ENCODE results near the gene RPUSD3. TPM values are rescaled to one million over a fixed set of nuclear protein-coding genes. Genes with fewer than 3 reads are reported as not detected.

The RPUSD3 gene
- total and polyA plus RNA-seq, 4 donors, result 14.4 to 22.7 (median 18.8) TPM

DNA sequence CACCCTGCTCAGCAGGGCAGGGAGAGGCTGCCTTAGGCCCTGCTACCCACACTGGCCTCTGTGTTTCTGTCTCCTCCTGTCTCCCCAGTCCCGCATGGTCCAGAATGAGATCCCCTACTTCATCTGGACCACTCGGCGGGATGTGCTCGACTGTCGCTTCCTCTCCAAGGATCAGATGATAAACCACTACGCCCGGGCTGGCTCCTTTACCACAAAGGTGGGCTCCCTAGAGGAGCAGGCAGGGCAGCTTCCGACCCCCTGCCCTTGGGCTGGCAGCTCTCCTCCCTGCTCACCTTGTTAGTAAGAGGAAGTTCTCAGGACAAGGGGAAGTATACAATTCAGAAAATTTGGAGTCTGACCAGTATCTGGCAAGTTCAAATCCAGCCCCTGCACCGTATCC lies 27.8 kb downstream of the RPUSD3 start:
- TF ChIP-seq RXRA (IDR thresholded peaks at IDR 0.05) (no peak), FOXA1 (IDR thresholded peaks at IDR 0.05) (no peak)
- Histone ChIP-seq H3K27ac (ENCODE audit: low read depth in 1 of 2, low read length in 2 of 2) (no peak overlapping the region), H3K4me3 (ENCODE audit: low read depth in 1 of 3, low read length in 3 of 3) (no peak overlapping the region), H3K9ac (ENCODE audit: low read depth in 1 of 2, low read length in 2 of 2) (no peak overlapping the region), H3K4me1 (ENCODE audit: control insufficient read depth in 4 of 4, insufficient read depth in 4 of 4, low read length in 3 of 4) (no peaks in the 10 kb centered on the region), H3K36me3 (ENCODE audit: control insufficient read depth in 4 of 4, insufficient read depth in 3 of 4, low read depth in 1 of 4, low read length in 3 of 4) (peaks cover 0 to 2% (median 0%) of the 10 kb centered on the region in 4 donors), H3K27me3 (ENCODE audit: control insufficient read depth in 4 of 4, insufficient read depth in 4 of 4, low read length in 3 of 4) (no peaks in the 10 kb centered on the region), H3K9me3 (ENCODE audit: control insufficient read depth in 4 of 4, low read length in 3 of 4) (no peaks in the 10 kb centered on the region)
- 94% methylated on average over 9 of the region's 9 CpGs for WGBS
- DNase-seq (ENCODE audit: low spot score), result no peak

DNA sequence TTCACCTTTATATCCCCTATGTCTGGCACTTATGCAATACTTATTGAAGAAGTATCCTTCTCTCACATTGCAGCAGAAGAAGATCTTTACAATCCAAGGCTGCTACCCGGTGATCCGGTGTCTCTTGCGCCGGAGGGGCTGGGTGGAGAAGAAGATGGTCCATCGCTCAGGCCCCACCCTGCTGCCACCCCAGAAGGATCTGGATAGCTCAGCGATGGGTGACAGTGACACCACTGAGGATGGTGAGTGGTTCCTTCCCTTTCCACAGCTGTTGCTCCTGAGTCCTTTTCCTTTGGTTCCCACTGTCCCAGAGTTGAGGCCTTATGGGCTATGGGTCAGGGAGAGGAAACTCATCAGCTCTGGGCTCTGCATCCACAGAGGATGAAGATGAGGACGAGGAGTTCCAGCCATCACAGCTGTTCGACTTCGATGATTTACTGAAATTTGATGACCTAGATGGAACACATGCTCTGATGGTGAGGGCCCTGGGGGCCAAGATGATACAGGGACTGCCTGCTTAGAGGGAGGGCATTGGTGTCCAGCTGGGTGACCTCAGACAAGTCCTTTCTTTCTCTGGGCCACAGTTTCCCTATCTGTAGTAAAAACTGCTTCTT lies 30.8 kb downstream of the RPUSD3 start:
- no peaks in the 10 kb centered on the region for H3K27me3 ChIP-seq (ENCODE audit: control insufficient read depth in 4 of 4, insufficient read depth in 4 of 4, low read length in 3 of 4)
- H3K36me3 ChIP-seq (ENCODE audit: control insufficient read depth in 4 of 4, insufficient read depth in 3 of 4, low read depth in 1 of 4, low read length in 3 of 4), result peaks cover 0 to 2% (median 0%) of the 10 kb centered on the region in 4 donors
- no peak overlapping the region for H3K4me3 ChIP-seq (ENCODE audit: low read depth in 1 of 3, low read length in 3 of 3)
- DNase-seq (ENCODE audit: low spot score), result no peak
- H3K9me3 ChIP-seq (ENCODE audit: control insufficient read depth in 4 of 4, low read length in 3 of 4), result no peaks in the 10 kb centered on the region
- TF ChIP-seq, protein P1, sequence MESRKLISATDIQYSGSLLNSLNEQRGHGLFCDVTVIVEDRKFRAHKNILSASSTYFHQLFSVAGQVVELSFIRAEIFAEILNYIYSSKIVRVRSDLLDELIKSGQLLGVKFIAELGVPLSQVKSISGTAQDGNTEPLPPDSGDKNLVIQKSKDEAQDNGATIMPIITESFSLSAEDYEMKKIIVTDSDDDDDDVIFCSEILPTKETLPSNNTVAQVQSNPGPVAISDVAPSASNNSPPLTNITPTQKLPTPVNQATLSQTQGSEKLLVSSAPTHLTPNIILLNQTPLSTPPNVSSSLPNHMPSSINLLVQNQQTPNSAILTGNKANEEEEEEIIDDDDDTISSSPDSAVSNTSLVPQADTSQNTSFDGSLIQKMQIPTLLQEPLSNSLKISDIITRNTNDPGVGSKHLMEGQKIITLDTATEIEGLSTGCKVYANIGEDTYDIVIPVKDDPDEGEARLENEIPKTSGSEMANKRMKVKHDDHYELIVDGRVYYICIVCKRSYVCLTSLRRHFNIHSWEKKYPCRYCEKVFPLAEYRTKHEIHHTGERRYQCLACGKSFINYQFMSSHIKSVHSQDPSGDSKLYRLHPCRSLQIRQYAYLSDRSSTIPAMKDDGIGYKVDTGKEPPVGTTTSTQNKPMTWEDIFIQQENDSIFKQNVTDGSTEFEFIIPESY (IDR thresholded peaks at IDR 0.05), result no peak
- TF ChIP-seq FOXA2 (IDR thresholded peaks at IDR 0.05) (no peak), FOXA1 (IDR thresholded peaks at IDR 0.05) (no peak), RXRA (IDR thresholded peaks at IDR 0.05) (no peak), GABPA (IDR thresholded peaks at IDR 0.05 in 1 of 2, conservative IDR thresholded peaks at IDR 0.05 in 1 of 2) (no peak), RAD21 (IDR thresholded peaks at IDR 0.05) (no peak), SP1 (IDR thresholded peaks at IDR 0.05) (no peak), EGR1 (IDR thresholded peaks at IDR 0.05; ENCODE audit: low read depth in 2 of 2) (no peak), HNF4A (conservative IDR thresholded peaks at IDR 0.05) (no peak)
- TF ChIP-seq, protein P2, sequence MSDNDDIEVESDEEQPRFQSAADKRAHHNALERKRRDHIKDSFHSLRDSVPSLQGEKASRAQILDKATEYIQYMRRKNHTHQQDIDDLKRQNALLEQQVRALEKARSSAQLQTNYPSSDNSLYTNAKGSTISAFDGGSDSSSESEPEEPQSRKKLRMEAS (IDR thresholded peaks at IDR 0.05), result no peak
- peaks cover 0 to 13% (median 7%) of the 10 kb centered on the region in 4 donors for H3K4me1 ChIP-seq (ENCODE audit: control insufficient read depth in 4 of 4, insufficient read depth in 4 of 4, low read length in 3 of 4)
- 96% methylated on average over 9 of the region's 9 CpGs for WGBS
- no peak overlapping the region for H3K27ac ChIP-seq (ENCODE audit: low read depth in 1 of 2, low read length in 2 of 2)
- H3K9ac ChIP-seq (ENCODE audit: low read depth in 1 of 2, low read length in 2 of 2), result no peak overlapping the region

DNA sequence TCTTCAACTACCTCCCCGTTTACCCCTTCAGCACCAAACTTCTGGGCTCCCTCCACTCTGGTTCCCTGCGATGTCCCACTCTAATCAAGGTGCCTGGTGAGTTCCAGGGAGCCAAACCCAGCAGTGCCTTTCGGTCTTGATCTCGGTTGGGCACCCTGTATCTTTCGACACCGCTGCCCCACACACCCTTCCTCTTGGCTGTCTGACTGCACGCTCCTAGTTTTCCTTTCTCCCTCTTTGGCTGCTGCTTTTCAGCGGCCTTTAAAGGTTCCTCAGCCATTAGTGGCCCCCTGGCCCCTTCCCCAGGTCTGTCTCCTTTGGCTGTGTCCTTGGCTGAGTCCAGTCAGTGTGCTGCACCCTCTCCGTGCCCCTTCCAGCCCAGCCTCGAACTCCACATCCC lies 33.0 kb downstream of the RPUSD3 start:
- H3K9ac ChIP-seq (ENCODE audit: low read depth in 1 of 2, low read length in 2 of 2), result no peak overlapping the region
- H3K27ac ChIP-seq (ENCODE audit: low read depth in 1 of 2, low read length in 2 of 2), result no peak overlapping the region
- peak overlapping the region in 1 of 3 donors; percentile 74 for H3K4me3 ChIP-seq (ENCODE audit: low read depth in 1 of 3, low read length in 3 of 3)
- TF ChIP-seq NR2F2 (IDR thresholded peaks at IDR 0.05), result no peak
- TF ChIP-seq, protein P2 (IDR thresholded peaks at IDR 0.05), result no peak
- H3K27me3 ChIP-seq (ENCODE audit: control insufficient read depth in 4 of 4, insufficient read depth in 4 of 4, low read length in 3 of 4), result no peaks in the 10 kb centered on the region
- no peak for DNase-seq (ENCODE audit: low spot score)
- H3K36me3 ChIP-seq (ENCODE audit: control insufficient read depth in 4 of 4, insufficient read depth in 3 of 4, low read depth in 1 of 4, low read length in 3 of 4), result peaks cover 5 to 13% (median 10%) of the 10 kb centered on the region in 4 donors
- 78% methylated on average over 10 of the region's 10 CpGs for WGBS
- no peaks in the 10 kb centered on the region for H3K9me3 ChIP-seq (ENCODE audit: control insufficient read depth in 4 of 4, low read length in 3 of 4)
- H3K4me1 ChIP-seq (ENCODE audit: control insufficient read depth in 4 of 4, insufficient read depth in 4 of 4, low read length in 3 of 4), result peaks cover 0 to 13% (median 7%) of the 10 kb centered on the region in 4 donors

DNA sequence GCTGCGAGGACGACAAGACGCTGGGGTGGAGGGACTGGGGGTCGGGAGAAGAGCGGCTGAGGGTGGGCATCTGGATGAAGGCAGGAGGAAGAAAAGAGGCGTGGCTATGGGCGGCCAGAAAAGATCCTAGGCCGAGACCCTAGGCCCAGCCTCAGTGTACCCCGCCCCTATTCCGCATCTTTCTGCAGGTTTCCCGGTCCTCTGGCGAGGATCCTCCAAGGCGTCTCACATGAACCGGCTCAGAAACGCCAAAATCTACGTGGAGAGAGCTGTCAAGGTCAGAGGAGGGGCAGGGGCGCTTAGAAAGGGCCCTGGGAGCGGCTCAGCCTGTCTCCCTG lies 33.4 kb downstream of the RPUSD3 start:
- peak overlapping the region in 1 of 2 donors; percentile 53 for H3K9ac ChIP-seq (ENCODE audit: low read depth in 1 of 2, low read length in 2 of 2)
- H3K27ac ChIP-seq (ENCODE audit: low read depth in 1 of 2, low read length in 2 of 2), result peak overlapping the region; percentile 80 to 82
- no peaks in the 10 kb centered on the region for H3K9me3 ChIP-seq (ENCODE audit: control insufficient read depth in 4 of 4, low read length in 3 of 4)
- H3K4me1 ChIP-seq (ENCODE audit: control insufficient read depth in 4 of 4, insufficient read depth in 4 of 4, low read length in 3 of 4), result peaks cover 0 to 13% (median 7%) of the 10 kb centered on the region in 4 donors
- no peak for TF ChIP-seq YY1 (IDR thresholded peaks at IDR 0.05)
- no peak for TF ChIP-seq NR2F2 (IDR thresholded peaks at IDR 0.05)
- TF ChIP-seq GABPA (IDR thresholded peaks at IDR 0.05 in 1 of 2, conservative IDR thresholded peaks at IDR 0.05 in 1 of 2), result no peak
- TF ChIP-seq, protein P2 (IDR thresholded peaks at IDR 0.05), result no peak
- TF ChIP-seq, protein P3, sequence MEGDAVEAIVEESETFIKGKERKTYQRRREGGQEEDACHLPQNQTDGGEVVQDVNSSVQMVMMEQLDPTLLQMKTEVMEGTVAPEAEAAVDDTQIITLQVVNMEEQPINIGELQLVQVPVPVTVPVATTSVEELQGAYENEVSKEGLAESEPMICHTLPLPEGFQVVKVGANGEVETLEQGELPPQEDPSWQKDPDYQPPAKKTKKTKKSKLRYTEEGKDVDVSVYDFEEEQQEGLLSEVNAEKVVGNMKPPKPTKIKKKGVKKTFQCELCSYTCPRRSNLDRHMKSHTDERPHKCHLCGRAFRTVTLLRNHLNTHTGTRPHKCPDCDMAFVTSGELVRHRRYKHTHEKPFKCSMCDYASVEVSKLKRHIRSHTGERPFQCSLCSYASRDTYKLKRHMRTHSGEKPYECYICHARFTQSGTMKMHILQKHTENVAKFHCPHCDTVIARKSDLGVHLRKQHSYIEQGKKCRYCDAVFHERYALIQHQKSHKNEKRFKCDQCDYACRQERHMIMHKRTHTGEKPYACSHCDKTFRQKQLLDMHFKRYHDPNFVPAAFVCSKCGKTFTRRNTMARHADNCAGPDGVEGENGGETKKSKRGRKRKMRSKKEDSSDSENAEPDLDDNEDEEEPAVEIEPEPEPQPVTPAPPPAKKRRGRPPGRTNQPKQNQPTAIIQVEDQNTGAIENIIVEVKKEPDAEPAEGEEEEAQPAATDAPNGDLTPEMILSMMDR (IDR thresholded peaks at IDR 0.05; ENCODE audit: low read depth, low read length, missing input control), result no peak
- TF ChIP-seq HNF4G (IDR thresholded peaks at IDR 0.05), result no peak
- no peak for TF ChIP-seq HNF4A (conservative IDR thresholded peaks at IDR 0.05)
- TF ChIP-seq, protein P1 (IDR thresholded peaks at IDR 0.05), result no peak
- 29% methylated on average over 18 of the region's 18 CpGs for WGBS
- no peaks in the 10 kb centered on the region for H3K27me3 ChIP-seq (ENCODE audit: control insufficient read depth in 4 of 4, insufficient read depth in 4 of 4, low read length in 3 of 4)
- peaks cover 8 to 17% (median 14%) of the 10 kb centered on the region in 4 donors for H3K36me3 ChIP-seq (ENCODE audit: control insufficient read depth in 4 of 4, insufficient read depth in 3 of 4, low read depth in 1 of 4, low read length in 3 of 4)
- DNase-seq (ENCODE audit: low spot score), result no peak
- H3K4me3 ChIP-seq (ENCODE audit: low read depth in 1 of 3, low read length in 3 of 3), result peak overlapping the region in 2 of 3 donors; percentile 72 to 74
